Transverse colon (tissue), 4 donors: Measurements from ENCODE around the gene GNA14. TPM values are rescaled to one million over a fixed set of nuclear protein-coding genes. Genes with fewer than 3 reads are reported as not detected.

Experiments used
- DNase-seq: peaks from one replicate; pipeline ENCODE4 v3.0.0-alpha.2; 2019
- H3K27ac ChIP-seq, 4 donors: fragments of 200-600 bp; sonication (generic); 2 replicates each; pipeline ENCODE4 v1.5.1; 2016 to 2018; ENCODE audit warnings: inconsistent platforms in 4 of 4
- H3K27me3 ChIP-seq: fragments of 200-600 bp; sonication (generic); 2 replicates; pipeline ENCODE4 v1.5.1; 2017; ENCODE audit warnings: inconsistent platforms
- H3K36me3 ChIP-seq, 4 donors: fragments of 200-600 bp; sonication (generic); 2 replicates each; pipeline ENCODE4 v1.5.1; 2017 to 2019; ENCODE audit warnings: inconsistent platforms in 4 of 4
- H3K4me1 ChIP-seq, 4 donors: fragments of 200-600 bp; sonication (generic); 2 replicates each; pipeline ENCODE4 v1.5.1; 2017 to 2020; ENCODE audit warnings: inconsistent platforms in 4 of 4
- H3K4me3 ChIP-seq, 4 donors: fragments of 200-600 bp; sonication (generic); 1 replicate in 1 of 4; 2 replicates in 3 of 4; pipeline versions ENCODE4 v1.5.1 to v1.6.1; 2017 to 2019; ENCODE audit warnings: inconsistent platforms in 4 of 4
- H3K9me3 ChIP-seq, 2 donors: fragments of 200-600 bp; sonication (generic); 2 replicates each; pipeline ENCODE4 v1.5.1; 2017 to 2019; ENCODE audit warnings: inconsistent platforms in 2 of 2
- EP300 ChIP-seq: sonication (generic); formaldehyde crosslinking; IDR thresholded peaks from one replicate; pipeline ENCODE4 v1.6.1; 2017; ENCODE audit warnings: antibody characterized with exemption, low read depth
- POLR2A ChIP-seq: fragments of 450-650 bp; IDR thresholded peaks from one replicate; pipeline ENCODE4 v1.6.1; 2016; ENCODE audit warnings: antibody characterized with exemption, mild to moderate bottlenecking, moderate library complexity
- POLR2AphosphoS5 ChIP-seq, 3 donors: sonication (generic); formaldehyde crosslinking; IDR thresholded peaks; one replicate each; pipeline ENCODE4 v1.6.1; 2016; ENCODE audit warnings: antibody characterized with exemption in 3 of 3
- WGBS, 2 donors: methylation state at CpG; one replicate each; pipeline ENCODE4 v1.1.5; 2018; ENCODE audit warnings: low coverage in 1 of 2; 5-methylcytosine and 5-hydroxymethylcytosine counted together
- in situ Hi-C, 4 donors: fragments of 200-750 bp; cut with MboI; loops; one replicate each; pipeline versions ENCODE4 v1.15.0 to v1.15.1; 2017; ENCODE audit warnings: low sequenced_read_pairs in 3 of 4, low pct_ligation_motif_present in 1 of 4, low pct_unique_long_range_greater_than_20kb in 1 of 4
- intact Hi-C: fragments of 100-400 bp; cut with DNase I; formaldehyde crosslinking; loops from one replicate; pipeline ENCODE4 v1.15.1; 2023; ENCODE audit warnings: low total_unique reads
- total RNA-seq, 4 donors: library from RNA; depleted of rRNA; stranded (reverse); fragments of >200 nt; gene quantifications; one replicate each; pipeline ENCODE4 v1.1.0, GENCODE V29; 2016
- TF ChIP-seq, protein P1 (sequence below), 5 experiments: fragments of 200-600 bp in 3 of 5; fragments of 450-650 bp in 2 of 5; sonication (generic) in 3 of 5; IDR thresholded peaks; 1 replicate in 2 of 5; 2 replicates in 3 of 5; pipeline ENCODE4 v1.5.1; 2016 to 2017; ENCODE audit warnings: antibody characterized with exemption in 5 of 5, inconsistent platforms in 3 of 5, mild to moderate bottlenecking in 2 of 5, moderate library complexity in 1 of 5

Gene GNA14
- total RNA-seq, 4 donors from 2014 or later: 9.4 to 64.9 (median 16.9) TPM

DNA sequence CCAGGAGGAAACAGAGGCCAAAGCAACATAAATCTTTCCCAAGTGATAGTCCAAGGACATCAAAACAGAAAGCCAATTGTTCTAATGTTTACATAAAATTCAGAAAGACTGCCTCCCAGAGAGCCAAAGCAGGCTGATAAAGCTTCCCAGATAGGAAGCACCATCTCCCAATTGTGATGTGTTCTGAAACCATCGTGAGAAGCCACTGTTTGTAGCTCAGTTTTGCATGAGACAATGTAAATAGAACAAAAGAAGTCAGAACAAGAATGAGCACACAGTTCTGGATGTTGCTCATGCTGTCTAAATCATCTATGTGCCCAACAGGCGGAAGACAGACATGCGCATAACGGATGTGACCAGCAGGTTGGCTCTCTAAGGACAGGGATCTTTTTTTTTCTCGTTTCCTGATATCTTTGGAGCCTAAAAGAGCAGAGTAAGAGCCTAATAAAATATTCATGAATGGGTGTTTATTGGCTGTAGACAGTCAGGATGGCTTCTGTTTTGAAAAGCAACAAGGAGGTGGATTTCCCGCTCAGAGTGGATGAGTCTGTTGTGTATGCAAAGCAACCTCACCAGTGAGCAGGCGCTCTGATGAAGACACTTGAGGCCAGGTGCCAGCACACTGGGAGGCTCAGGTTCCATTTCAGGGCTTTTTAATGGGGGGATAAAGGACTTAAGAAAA, 113.6 kb downstream of the GNA14 start:
- no peaks in the 10 kb centered on the region for H3K36me3 ChIP-seq
- DNase-seq: no peak
- peaks cover 0 to 28% (median 19%) of the 10 kb centered on the region in 4 donors for H3K4me1 ChIP-seq
- 73 to 78% methylated on average over 7 of the region's 7 CpGs for WGBS, 2 donors
- TF ChIP-seq POLR2AphosphoS5 (IDR thresholded peaks at IDR 0.05): no peak
- TF ChIP-seq EP300: no peak
- TF ChIP-seq, protein P1, sequence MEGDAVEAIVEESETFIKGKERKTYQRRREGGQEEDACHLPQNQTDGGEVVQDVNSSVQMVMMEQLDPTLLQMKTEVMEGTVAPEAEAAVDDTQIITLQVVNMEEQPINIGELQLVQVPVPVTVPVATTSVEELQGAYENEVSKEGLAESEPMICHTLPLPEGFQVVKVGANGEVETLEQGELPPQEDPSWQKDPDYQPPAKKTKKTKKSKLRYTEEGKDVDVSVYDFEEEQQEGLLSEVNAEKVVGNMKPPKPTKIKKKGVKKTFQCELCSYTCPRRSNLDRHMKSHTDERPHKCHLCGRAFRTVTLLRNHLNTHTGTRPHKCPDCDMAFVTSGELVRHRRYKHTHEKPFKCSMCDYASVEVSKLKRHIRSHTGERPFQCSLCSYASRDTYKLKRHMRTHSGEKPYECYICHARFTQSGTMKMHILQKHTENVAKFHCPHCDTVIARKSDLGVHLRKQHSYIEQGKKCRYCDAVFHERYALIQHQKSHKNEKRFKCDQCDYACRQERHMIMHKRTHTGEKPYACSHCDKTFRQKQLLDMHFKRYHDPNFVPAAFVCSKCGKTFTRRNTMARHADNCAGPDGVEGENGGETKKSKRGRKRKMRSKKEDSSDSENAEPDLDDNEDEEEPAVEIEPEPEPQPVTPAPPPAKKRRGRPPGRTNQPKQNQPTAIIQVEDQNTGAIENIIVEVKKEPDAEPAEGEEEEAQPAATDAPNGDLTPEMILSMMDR (IDR thresholded peaks at IDR 0.05): no peak
- TF ChIP-seq POLR2A: no peak
- H3K27me3 ChIP-seq: no peaks in the 10 kb centered on the region
- no peak overlapping the region for H3K4me3 ChIP-seq
- H3K9me3 ChIP-seq: no peaks in the 10 kb centered on the region
- in situ Hi-C loops (no loop called here), intact Hi-C loops (no loop called here)
- peak overlapping the region in 3 of 4 donors; percentile 58 to 65 (median 61) for H3K27ac ChIP-seq

DNA sequence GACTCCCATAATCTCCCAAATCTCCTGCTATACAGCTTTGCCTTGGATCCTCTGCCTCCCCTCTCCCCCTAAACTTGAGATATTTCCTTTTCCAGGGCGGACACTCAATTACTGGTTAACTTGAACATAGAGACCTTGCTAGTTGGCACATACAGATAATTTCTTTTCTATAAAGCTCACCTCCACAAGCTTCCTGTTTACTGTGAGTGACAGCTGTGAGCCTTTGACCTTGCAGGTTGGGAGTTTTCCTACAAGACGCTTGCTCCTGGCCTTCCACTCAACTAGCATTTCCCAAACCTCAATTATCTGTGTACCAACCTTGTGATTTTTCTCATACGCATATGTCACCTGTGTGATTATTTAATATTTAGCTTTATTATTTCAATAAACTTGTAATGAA, 114.5 kb downstream of the GNA14 start:
- peak overlapping the region in 3 of 4 donors; percentile 58 to 65 (median 61) for H3K27ac ChIP-seq
- intact Hi-C loops: no loop called here
- TF ChIP-seq EP300: no peak
- no peak for TF ChIP-seq POLR2AphosphoS5 (IDR thresholded peaks at IDR 0.05)
- TF ChIP-seq, protein P1 (IDR thresholded peaks at IDR 0.05): no peak
- no peak for TF ChIP-seq POLR2A
- DNase-seq: peak; percentile 20
- no peaks in the 10 kb centered on the region for H3K9me3 ChIP-seq
- in situ Hi-C loops: no loop called here
- WGBS, 2 donors: 58 to 60% methylated on average over 3 of the region's 3 CpGs
- no peaks in the 10 kb centered on the region for H3K36me3 ChIP-seq
- H3K4me3 ChIP-seq: no peak overlapping the region
- H3K4me1 ChIP-seq: peaks cover 0 to 28% (median 19%) of the 10 kb centered on the region in 4 donors
- no peaks in the 10 kb centered on the region for H3K27me3 ChIP-seq

DNA sequence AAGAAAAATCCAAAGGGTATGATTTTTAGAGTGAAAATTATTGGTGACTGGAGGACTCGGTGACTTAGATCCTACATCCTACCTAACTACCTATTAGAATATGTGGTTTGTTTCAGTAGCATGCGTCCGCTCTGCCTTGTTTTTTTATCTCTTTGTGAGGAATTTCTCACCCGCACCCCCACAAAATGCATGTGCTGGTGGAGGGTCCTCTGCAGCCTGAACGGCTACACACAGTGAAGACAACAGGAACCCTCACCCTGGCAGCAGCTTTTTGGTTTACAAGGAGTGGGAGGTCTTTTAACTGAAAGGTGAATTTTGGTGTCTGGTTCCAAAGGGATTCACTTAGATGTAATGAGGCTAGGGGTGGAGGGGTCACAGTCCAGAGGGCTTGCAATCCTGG, 115.5 kb downstream of the GNA14 start:
- Histone ChIP-seq H3K4me1 (peaks cover 0 to 28% (median 19%) of the 10 kb centered on the region in 4 donors), H3K36me3 (no peaks in the 10 kb centered on the region), H3K4me3 (no peak overlapping the region), H3K27ac (no peak overlapping the region), H3K9me3 (no peaks in the 10 kb centered on the region), H3K27me3 (no peaks in the 10 kb centered on the region)
- 84 to 95% methylated on average over 5 of the region's 5 CpGs for WGBS, 2 donors
- in situ Hi-C loops: no loop called here
- TF ChIP-seq EP300 (no peak), POLR2AphosphoS5 (IDR thresholded peaks at IDR 0.05) (no peak), POLR2A (no peak)
- TF ChIP-seq, protein P1 (IDR thresholded peaks at IDR 0.05): no peak
- intact Hi-C loops: no loop called here
- no peak for DNase-seq

DNA sequence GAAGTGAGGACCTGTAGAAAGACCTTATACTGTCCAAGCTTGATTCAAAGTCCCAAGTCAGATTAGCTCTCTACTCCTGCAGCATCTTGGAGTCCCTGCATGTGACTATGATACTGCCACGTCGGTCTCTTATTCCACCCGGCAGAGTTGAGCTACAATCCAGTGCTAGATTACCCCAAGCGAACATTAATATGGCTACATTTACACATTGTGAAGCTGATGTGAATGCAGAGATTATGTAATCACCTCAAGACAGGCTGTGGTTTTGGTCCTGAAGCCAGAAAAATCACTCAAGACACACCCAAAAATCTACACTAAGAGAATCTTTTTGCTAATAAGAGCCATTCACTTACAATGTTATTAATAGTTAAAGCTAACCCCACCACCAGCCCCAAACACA, 116.7 kb downstream of the GNA14 start:
- Histone ChIP-seq H3K4me1 (peaks cover 0 to 28% (median 19%) of the 10 kb centered on the region in 4 donors), H3K9me3 (no peaks in the 10 kb centered on the region), H3K27ac (no peak overlapping the region), H3K4me3 (no peak overlapping the region), H3K36me3 (no peaks in the 10 kb centered on the region), H3K27me3 (no peaks in the 10 kb centered on the region)
- TF ChIP-seq POLR2AphosphoS5 (IDR thresholded peaks at IDR 0.05) (no peak), POLR2A (no peak), EP300 (no peak)
- TF ChIP-seq, protein P1 (IDR thresholded peaks at IDR 0.05): no peak
- DNase-seq: no peak
- in situ Hi-C loops (no loop called here), intact Hi-C loops (no loop called here)
- 80 to 90% methylated on average over 1 to 4 of the region's 4 CpGs for WGBS, 2 donors
